SK-N-SH treated with all-trans-retinoic acid at 6 μM for 48 hours (cell line): ENCODE results near the gene PM20D1.
"Not testable (repeated sequence)": the region's sequence is repeated elsewhere in the genome, so short reads cannot be mapped to it uniquely, and the experiment has no call there.

Experiments
- ATAC-seq: fragments of 200-7000 bp; cut with Tn5 transposase; 3 replicates; pipeline ENCODE4 v1.9.1; 2020; ENCODE audit warnings: mild to moderate bottlenecking, moderate library complexity
- ARNTL ChIP-seq: fragments of 450-650 bp; formaldehyde crosslinking; IDR thresholded peaks from 2 replicates; pipeline ENCODE4 v1.5.0; 2020; ENCODE audit warnings: low read depth, mild to moderate bottlenecking, moderate library complexity, borderline replicate concordance
- BACH2 ChIP-seq: fragments of 250-450 bp; sonication (Bioruptor Pico); IDR thresholded peaks from 2 replicates; pipeline ENCODE4 v1.9.0; 2021; ENCODE audit warnings: mild to moderate bottlenecking, borderline replicate concordance
- CREB5 ChIP-seq: fragments of 250-450 bp; sonication (Bioruptor Pico); IDR thresholded peaks from 2 replicates; pipeline ENCODE4 v1.5.1; 2020; ENCODE audit warnings: low read depth, mild to moderate bottlenecking, moderate library complexity
- CSDC2 ChIP-seq: fragments of 250-450 bp; sonication (Bioruptor Pico); IDR thresholded peaks from 2 replicates; pipeline ENCODE4 v1.5.0; 2020; ENCODE audit warnings: mild to moderate bottlenecking, moderate library complexity
- CSRNP3 ChIP-seq: fragments of 250-450 bp; sonication (Bioruptor Pico); IDR thresholded peaks from 2 replicates; pipeline ENCODE4 v1.5.1; 2021; ENCODE audit warnings: mild to moderate bottlenecking, moderate library complexity
- ESRRG ChIP-seq: fragments of 250-450 bp; sonication (Bioruptor Pico); IDR thresholded peaks from 2 replicates; pipeline ENCODE4 v1.6.1; 2021; ENCODE audit warnings: mild to moderate bottlenecking
- GLIS3 ChIP-seq: fragments of 250-450 bp; sonication (Bioruptor Pico); IDR thresholded peaks from 2 replicates; pipeline ENCODE4 v1.5.0; 2020; ENCODE audit warnings: mild to moderate bottlenecking, moderate library complexity
- ISL1 ChIP-seq: fragments of 250-450 bp; sonication (Bioruptor Pico); IDR thresholded peaks from 2 replicates; pipeline ENCODE4 v2.1.2; 2022; ENCODE audit warnings: mild to moderate bottlenecking, moderate library complexity
- OSR1 ChIP-seq: fragments of 250-450 bp; sonication (Bioruptor Pico); IDR thresholded peaks from 2 replicates; pipeline ENCODE4 v1.8.0; 2022; ENCODE audit warnings: moderate library complexity, mild to moderate bottlenecking, inconsistent platforms
- SNAI2 ChIP-seq: fragments of 250-450 bp; sonication (Bioruptor Pico); IDR thresholded peaks from 2 replicates; pipeline ENCODE4 v1.5.0; 2020; ENCODE audit warnings: mild to moderate bottlenecking, moderate library complexity
- TCF4 ChIP-seq: fragments of 250-450 bp; sonication (Bioruptor Pico); IDR thresholded peaks from 2 replicates; pipeline ENCODE4 v1.8.0; 2021; ENCODE audit warnings: mild to moderate bottlenecking, moderate library complexity, borderline replicate concordance
- TOX ChIP-seq: fragments of 250-450 bp; sonication (Bioruptor Pico); IDR thresholded peaks from 2 replicates; pipeline ENCODE4 v1.8.0; 2021; ENCODE audit warnings: mild to moderate bottlenecking, moderate library complexity, borderline replicate concordance
- ZC3H10 ChIP-seq: fragments of 250-450 bp; sonication (Bioruptor Pico); IDR thresholded peaks from 2 replicates; pipeline ENCODE4 v1.5.1; 2021; ENCODE audit warnings: mild to moderate bottlenecking, moderate library complexity
- ZFP3 ChIP-seq: fragments of 250-450 bp; sonication (Bioruptor Pico); IDR thresholded peaks from 2 replicates; pipeline ENCODE4 v1.5.0; 2020; ENCODE audit warnings: mild to moderate bottlenecking, moderate library complexity
- ZFP30 ChIP-seq: fragments of 450-650 bp; formaldehyde crosslinking; IDR thresholded peaks from 2 replicates; pipeline ENCODE4 v1.5.0; 2022; ENCODE audit warnings: mild to moderate bottlenecking, moderate library complexity
- ZNF565 ChIP-seq: fragments of 450-650 bp; formaldehyde crosslinking; conservative IDR thresholded peaks from 2 replicates; pipeline ENCODE4 v1.5.0; 2020; ENCODE audit warnings: low read depth, mild to moderate bottlenecking, moderate library complexity
- ZNF70 ChIP-seq: fragments of 450-650 bp; formaldehyde crosslinking; IDR thresholded peaks from 2 replicates; pipeline ENCODE4 v1.5.0; 2020; ENCODE audit warnings: mild to moderate bottlenecking, moderate library complexity
- ZNF8 ChIP-seq: fragments of 450-650 bp; formaldehyde crosslinking; IDR thresholded peaks from 2 replicates; pipeline ENCODE4 v1.5.0; 2020; ENCODE audit warnings: mild to moderate bottlenecking, moderate library complexity
- TF ChIP-seq, protein P1 (sequence below): fragments of 250-450 bp; sonication (Bioruptor Pico); IDR thresholded peaks from 2 replicates; pipeline ENCODE4 v1.8.0; 2020; ENCODE audit warnings: mild to moderate bottlenecking, moderate library complexity, borderline replicate concordance
- TF ChIP-seq, protein P2 (sequence below): fragments of 250-450 bp; sonication (Bioruptor Pico); IDR thresholded peaks from 2 replicates; pipeline ENCODE4 v1.5.0; 2020; ENCODE audit warnings: mild to moderate bottlenecking, moderate library complexity

Gene PM20D1

GRCh38 chr1:205826016-205826806 is 23.7 kb downstream of the PM20D1 start:
- no peak for ATAC-seq
- TF ChIP-seq OSR1 (CRISPR knock-in tag) (no peak), ARNTL (no peak), GLIS3 (CRISPR knock-in tag) (no peak), CSDC2 (no peak), BACH2 (CRISPR knock-in tag) (no peak), CREB5 (CRISPR knock-in tag) (no peak)
- TF ChIP-seq, protein P1, sequence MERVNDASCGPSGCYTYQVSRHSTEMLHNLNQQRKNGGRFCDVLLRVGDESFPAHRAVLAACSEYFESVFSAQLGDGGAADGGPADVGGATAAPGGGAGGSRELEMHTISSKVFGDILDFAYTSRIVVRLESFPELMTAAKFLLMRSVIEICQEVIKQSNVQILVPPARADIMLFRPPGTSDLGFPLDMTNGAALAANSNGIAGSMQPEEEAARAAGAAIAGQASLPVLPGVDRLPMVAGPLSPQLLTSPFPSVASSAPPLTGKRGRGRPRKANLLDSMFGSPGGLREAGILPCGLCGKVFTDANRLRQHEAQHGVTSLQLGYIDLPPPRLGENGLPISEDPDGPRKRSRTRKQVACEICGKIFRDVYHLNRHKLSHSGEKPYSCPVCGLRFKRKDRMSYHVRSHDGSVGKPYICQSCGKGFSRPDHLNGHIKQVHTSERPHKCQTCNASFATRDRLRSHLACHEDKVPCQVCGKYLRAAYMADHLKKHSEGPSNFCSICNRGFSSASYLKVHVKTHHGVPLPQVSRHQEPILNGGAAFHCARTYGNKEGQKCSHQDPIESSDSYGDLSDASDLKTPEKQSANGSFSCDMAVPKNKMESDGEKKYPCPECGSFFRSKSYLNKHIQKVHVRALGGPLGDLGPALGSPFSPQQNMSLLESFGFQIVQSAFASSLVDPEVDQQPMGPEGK (CRISPR knock-in tag), result no peak

- TF ChIP-seq ZNF8 (CRISPR knock-in tag), result no peak
- TF ChIP-seq ZNF70 (CRISPR knock-in tag), result no peak
- no peak for TF ChIP-seq TCF4 (CRISPR knock-in tag)
- TF ChIP-seq, protein P2, sequence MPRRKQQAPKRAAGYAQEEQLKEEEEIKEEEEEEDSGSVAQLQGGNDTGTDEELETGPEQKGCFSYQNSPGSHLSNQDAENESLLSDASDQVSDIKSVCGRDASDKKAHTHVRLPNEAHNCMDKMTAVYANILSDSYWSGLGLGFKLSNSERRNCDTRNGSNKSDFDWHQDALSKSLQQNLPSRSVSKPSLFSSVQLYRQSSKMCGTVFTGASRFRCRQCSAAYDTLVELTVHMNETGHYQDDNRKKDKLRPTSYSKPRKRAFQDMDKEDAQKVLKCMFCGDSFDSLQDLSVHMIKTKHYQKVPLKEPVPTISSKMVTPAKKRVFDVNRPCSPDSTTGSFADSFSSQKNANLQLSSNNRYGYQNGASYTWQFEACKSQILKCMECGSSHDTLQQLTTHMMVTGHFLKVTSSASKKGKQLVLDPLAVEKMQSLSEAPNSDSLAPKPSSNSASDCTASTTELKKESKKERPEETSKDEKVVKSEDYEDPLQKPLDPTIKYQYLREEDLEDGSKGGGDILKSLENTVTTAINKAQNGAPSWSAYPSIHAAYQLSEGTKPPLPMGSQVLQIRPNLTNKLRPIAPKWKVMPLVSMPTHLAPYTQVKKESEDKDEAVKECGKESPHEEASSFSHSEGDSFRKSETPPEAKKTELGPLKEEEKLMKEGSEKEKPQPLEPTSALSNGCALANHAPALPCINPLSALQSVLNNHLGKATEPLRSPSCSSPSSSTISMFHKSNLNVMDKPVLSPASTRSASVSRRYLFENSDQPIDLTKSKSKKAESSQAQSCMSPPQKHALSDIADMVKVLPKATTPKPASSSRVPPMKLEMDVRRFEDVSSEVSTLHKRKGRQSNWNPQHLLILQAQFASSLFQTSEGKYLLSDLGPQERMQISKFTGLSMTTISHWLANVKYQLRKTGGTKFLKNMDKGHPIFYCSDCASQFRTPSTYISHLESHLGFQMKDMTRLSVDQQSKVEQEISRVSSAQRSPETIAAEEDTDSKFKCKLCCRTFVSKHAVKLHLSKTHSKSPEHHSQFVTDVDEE (CRISPR knock-in tag), result no peak
- TF ChIP-seq, protein P1 (CRISPR knock-in tag), result no peak
- no peak for TF ChIP-seq ESRRG
- TF ChIP-seq OSR1 (CRISPR knock-in tag), result no peak
- no peak for TF ChIP-seq ARNTL
- no peak for TF ChIP-seq CSDC2
- TF ChIP-seq CSRNP3, result no peak
- TF ChIP-seq ZNF565 (CRISPR knock-in tag), result no peak
- TF ChIP-seq ZFP3 (CRISPR knock-in tag), result no peak
- TF ChIP-seq TOX (CRISPR knock-in tag), result no peak
- no peak for TF ChIP-seq ISL1 (CRISPR knock-in tag)
- TF ChIP-seq ZFP30 (CRISPR knock-in tag), result no peak
- no peak for TF ChIP-seq ZC3H10 (CRISPR knock-in tag)
- no peak for TF ChIP-seq SNAI2 (CRISPR knock-in tag)
- TF ChIP-seq BACH2 (CRISPR knock-in tag), result no peak
- no peak for ATAC-seq
Measured at GRCh38 chr1:205824180-205824579, 25.8 kb downstream of the PM20D1 start.

DNA sequence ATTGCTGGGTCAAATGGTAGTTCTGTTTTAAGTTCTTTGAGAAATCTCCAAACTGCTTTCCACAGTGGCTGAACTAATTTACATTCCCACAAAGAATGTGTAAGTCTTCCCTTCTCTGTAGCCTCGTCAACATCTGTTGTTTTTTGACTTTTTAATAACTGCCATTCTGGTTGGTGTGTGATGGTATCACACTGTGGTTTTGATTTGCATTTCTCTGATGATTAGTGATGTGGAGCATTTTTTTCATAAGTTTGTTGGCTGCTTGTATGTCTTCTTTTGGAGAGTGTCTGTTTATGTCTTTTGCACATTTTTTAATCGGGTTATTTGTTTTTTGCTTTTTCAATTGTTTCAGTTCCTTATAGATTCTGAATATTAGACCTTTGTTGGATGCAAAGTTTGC is 26.7 kb downstream of the PM20D1 start:
- ATAC-seq, result not testable (repeated sequence)
